Activated naive CD8-positive, alpha-beta T cell treated with anti-CD3 and anti-CD28 coated beads for 36 hours (primary cell): ENCODE results near the gene TMEM203. TPM values are rescaled to one million over a fixed set of nuclear protein-coding genes. Genes with fewer than 3 reads are reported as not detected.
A peak's percentile ranks its signal among the peaks of the same experiment; 100 is the strongest.

Experiments
- DNase-seq: peaks from one replicate; pipeline ENCODE4 v3.0.0; 2021
- H3K27ac Mint-ChIP-seq: one replicate; pipeline ENCODE4 v1.8.0; 2022; ENCODE audit warnings: mild to moderate bottlenecking, moderate library complexity, mixed read lengths
- H3K27me3 Mint-ChIP-seq: one replicate; pipeline ENCODE4 v1.8.0; 2022; ENCODE audit warnings: mild to moderate bottlenecking, mixed read lengths
- H3K36me3 Mint-ChIP-seq: one replicate; pipeline ENCODE4 v1.8.0; 2021; ENCODE audit warnings: mild to moderate bottlenecking, mixed read lengths
- H3K4me1 Mint-ChIP-seq: one replicate; pipeline ENCODE4 v1.8.0; 2021; ENCODE audit warnings: mixed read lengths
- H3K4me3 Mint-ChIP-seq: one replicate; pipeline ENCODE4 v1.8.0; 2022; ENCODE audit warnings: mild to moderate bottlenecking, moderate library complexity, mixed read lengths
- H3K9me3 Mint-ChIP-seq: one replicate; pipeline ENCODE4 v1.8.0; 2022; ENCODE audit warnings: mixed read lengths
- total RNA-seq, 2 experiments: library from RNA; stranded (reverse); gene quantifications; one replicate each; pipeline ENCODE4 v1.2.3, GENCODE V29; 2021

The TMEM203 gene
- total RNA-seq, 2 experiments from 2014 or later: 37.9 TPM

GRCh38 chr9:137235424-137236237 lies 30.2 kb upstream of the TMEM203 start:
- peaks cover 4% of the 10 kb centered on the region for H3K36me3 Mint-ChIP-seq
- no peak overlapping the region for H3K27ac Mint-ChIP-seq
- no peaks in the 10 kb centered on the region for H3K9me3 Mint-ChIP-seq
- peaks cover 5% of the 10 kb centered on the region for H3K27me3 Mint-ChIP-seq
- peaks cover 9% of the 10 kb centered on the region for H3K4me1 Mint-ChIP-seq
- no peak for DNase-seq
- no peak overlapping the region for H3K4me3 Mint-ChIP-seq

- H3K4me3 Mint-ChIP-seq: no peak overlapping the region
- no peak for DNase-seq
- H3K36me3 Mint-ChIP-seq: peaks cover 4% of the 10 kb centered on the region
- no peak overlapping the region for H3K27ac Mint-ChIP-seq
- H3K4me1 Mint-ChIP-seq: peaks cover 9% of the 10 kb centered on the region
- no peaks in the 10 kb centered on the region for H3K9me3 Mint-ChIP-seq
- peaks cover 5% of the 10 kb centered on the region for H3K27me3 Mint-ChIP-seq
Observed at GRCh38 chr9:137234758-137235423, 29.4 kb upstream of the TMEM203 start.

GRCh38 chr9:137234055-137234697 lies 28.7 kb upstream of the TMEM203 start:
- Mint-ChIP-seq H3K9me3 (no peaks in the 10 kb centered on the region), H3K27ac (no peak overlapping the region), H3K27me3 (peaks cover 5% of the 10 kb centered on the region), H3K36me3 (peaks cover 4% of the 10 kb centered on the region), H3K4me1 (peaks cover 8% of the 10 kb centered on the region), H3K4me3 (no peak overlapping the region)
- DNase-seq: no peak

GRCh38 chr9:137233143-137233980 lies 27.9 kb upstream of the TMEM203 start:
- peaks cover 2% of the 10 kb centered on the region for H3K4me1 Mint-ChIP-seq
- no peak overlapping the region for H3K4me3 Mint-ChIP-seq
- no peak overlapping the region for H3K27ac Mint-ChIP-seq
- H3K36me3 Mint-ChIP-seq: no peaks in the 10 kb centered on the region
- no peak for DNase-seq
- peaks cover 9% of the 10 kb centered on the region for H3K27me3 Mint-ChIP-seq
- H3K9me3 Mint-ChIP-seq: no peaks in the 10 kb centered on the region

GRCh38 chr9:137232510-137232909 lies 27.1 kb upstream of the TMEM203 start:
- Mint-ChIP-seq H3K27me3 (peaks cover 12% of the 10 kb centered on the region), H3K36me3 (no peaks in the 10 kb centered on the region), H3K27ac (no peak overlapping the region), H3K9me3 (no peaks in the 10 kb centered on the region), H3K4me1 (peaks cover 2% of the 10 kb centered on the region), H3K4me3 (no peak overlapping the region)
- DNase-seq: no peak

GRCh38 chr9:137232101-137232500 lies 26.7 kb upstream of the TMEM203 start:
- Mint-ChIP-seq H3K4me1 (peaks cover 2% of the 10 kb centered on the region), H3K4me3 (no peak overlapping the region), H3K9me3 (no peaks in the 10 kb centered on the region), H3K27ac (no peak overlapping the region), H3K27me3 (peaks cover 14% of the 10 kb centered on the region), H3K36me3 (no peaks in the 10 kb centered on the region)
- no peak for DNase-seq

- H3K9me3 Mint-ChIP-seq: no peaks in the 10 kb centered on the region
- H3K4me1 Mint-ChIP-seq: peaks cover 2% of the 10 kb centered on the region
- peaks cover 14% of the 10 kb centered on the region for H3K27me3 Mint-ChIP-seq
- H3K36me3 Mint-ChIP-seq: no peaks in the 10 kb centered on the region
- no peak for DNase-seq
- no peak overlapping the region for H3K4me3 Mint-ChIP-seq
- no peak overlapping the region for H3K27ac Mint-ChIP-seq
Observed at GRCh38 chr9:137231372-137232039, 26.1 kb upstream of the TMEM203 start.

- Mint-ChIP-seq H3K9me3 (no peaks in the 10 kb centered on the region), H3K4me1 (peaks cover 2% of the 10 kb centered on the region), H3K27me3 (peaks cover 17% of the 10 kb centered on the region), H3K27ac (no peak within 1 kb of the TSS), H3K4me3 (no peak within 1 kb of the TSS), H3K36me3 (no peaks in the 10 kb centered on the region)
- no peak for DNase-seq
Observed at GRCh38 chr9:137230705-137231371, 25.4 kb upstream of the TMEM203 start, which contains the start of gene SLC34A3. Gene SLC34A3, plus strand, starts transcription at chr9:137230901. Its CDS starts 802 bp downstream, at chr9:137231703.

GRCh38 chr9:137229903-137230704 lies 24.7 kb upstream of the TMEM203 start:
- Mint-ChIP-seq H3K4me3 (no peak overlapping the region), H3K27me3 (peaks cover 13% of the 10 kb centered on the region), H3K4me1 (peaks cover 4% of the 10 kb centered on the region), H3K9me3 (no peaks in the 10 kb centered on the region), H3K27ac (no peak overlapping the region), H3K36me3 (no peaks in the 10 kb centered on the region)
- no peak for DNase-seq

- Mint-ChIP-seq H3K27ac (no peak overlapping the region), H3K27me3 (peaks cover 12% of the 10 kb centered on the region), H3K9me3 (no peaks in the 10 kb centered on the region), H3K36me3 (no peaks in the 10 kb centered on the region), H3K4me1 (peaks cover 4% of the 10 kb centered on the region), H3K4me3 (no peak overlapping the region)
- no peak for DNase-seq
Observed at GRCh38 chr9:137228968-137229896, 23.8 kb upstream of the TMEM203 start.

GRCh38 chr9:137228506-137228967 lies 23.1 kb upstream of the TMEM203 start:
- peaks cover 12% of the 10 kb centered on the region for H3K27me3 Mint-ChIP-seq
- no peak for DNase-seq
- H3K36me3 Mint-ChIP-seq: no peaks in the 10 kb centered on the region
- no peak overlapping the region for H3K27ac Mint-ChIP-seq
- peaks cover 4% of the 10 kb centered on the region for H3K4me1 Mint-ChIP-seq
- H3K9me3 Mint-ChIP-seq: no peaks in the 10 kb centered on the region
- no peak overlapping the region for H3K4me3 Mint-ChIP-seq

- no peaks in the 10 kb centered on the region for H3K9me3 Mint-ChIP-seq
- no peak overlapping the region for H3K4me3 Mint-ChIP-seq
- no peaks in the 10 kb centered on the region for H3K36me3 Mint-ChIP-seq
- H3K27ac Mint-ChIP-seq: peak overlapping the region; percentile 64
- no peak for DNase-seq
- peaks cover 12% of the 10 kb centered on the region for H3K27me3 Mint-ChIP-seq
- peaks cover 4% of the 10 kb centered on the region for H3K4me1 Mint-ChIP-seq
Observed at GRCh38 chr9:137227853-137228505, 22.5 kb upstream of the TMEM203 start.
